ENCODE results near the gene ACKR1. TPM values are rescaled to one million over a fixed set of nuclear protein-coding genes. Genes with fewer than 3 reads are reported as not detected.

Gene ACKR1
- total and polyA plus RNA-seq, 2 of the 13 experiments (the other 11 are each of a cell fraction or from before 2014, with no cell fraction given): not detected

DNA sequence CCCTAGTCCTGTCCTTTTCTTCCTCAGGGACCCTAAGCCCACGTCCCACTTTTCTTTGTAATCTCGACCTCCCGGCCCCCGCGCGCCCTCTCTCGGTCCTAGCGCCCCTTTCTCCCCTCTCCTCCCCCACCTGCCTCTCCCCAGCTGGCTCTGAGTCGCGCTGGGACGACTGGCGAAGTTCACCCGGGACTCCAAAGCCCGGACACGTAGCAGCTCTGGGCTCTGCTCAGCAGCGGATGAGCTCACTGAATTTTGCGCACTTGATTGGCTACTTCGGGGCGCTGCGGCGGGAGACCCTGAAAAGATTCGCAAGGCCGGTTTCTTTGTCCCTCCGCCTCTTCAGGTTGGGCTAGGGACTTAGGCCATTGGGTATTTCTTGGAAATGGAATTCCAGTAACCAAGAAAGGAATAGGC, 16.3 kb upstream of the ACKR1 start:
- POLR2A ChIA-PET: no interaction called here
- in situ Hi-C loops (cut with HindIII; ENCODE audit: extremely low pct_ligation_motif_present, low pct_unique_long_range_greater_than_20kb): no loop called here

GRCh38 chr1:159190441-159190840, 14.2 kb upstream of the ACKR1 start:
- CTCF ChIA-PET (ENCODE audit: low intra/inter-chr PET ratio, low total read pairs): no interaction called here
- H3K27ac ChIP-seq (ENCODE audit: extremely low read length, insufficient read depth, low read length): no peak overlapping the region
- in situ Hi-C loops (cut with HindIII; ENCODE audit: extremely low pct_ligation_motif_present, low pct_unique_long_range_greater_than_20kb) (no loop called here), intact Hi-C loops (cut with micrococcal nuclease; ENCODE audit: unreplicated experiment) (no loop called here)
- TF ChIP-seq ZNF564 (CRISPR knock-in tag; IDR thresholded peaks at IDR 0.05) (no peak), ZKSCAN8 (CRISPR knock-in tag; IDR thresholded peaks at IDR 0.05; ENCODE audit: borderline replicate concordance) (no peak), NCOA5 (CRISPR knock-in tag; IDR thresholded peaks at IDR 0.05) (no peak), ZNF383 (CRISPR knock-in tag; IDR thresholded peaks at IDR 0.05; ENCODE audit: borderline replicate concordance) (no peak)
- BruUV-seq (replicated peaks): no TSS peak
- no peak for DNase-seq (ENCODE audit: low spot score)
- H3K9me3 ChIP-seq (ENCODE audit: low read length): no peaks in the 10 kb centered on the region
- H4K20me1 ChIP-seq (ENCODE audit: insufficient read depth, low read length): no peaks in the 10 kb centered on the region
- no peaks in the 10 kb centered on the region for H3K36me3 ChIP-seq (replicated peaks in 1 of 2; ENCODE audit: control insufficient read depth in 1 of 2, insufficient read depth in 2 of 2, low read length in 2 of 2)
- POLR2A ChIA-PET: no interaction called here
- no peak overlapping the region for H2AFZ ChIP-seq (ENCODE audit: low read length)
- no peak overlapping the region for H3K4me2 ChIP-seq (ENCODE audit: low read depth, low read length)
- ATAC-seq: no peak
- no peak for FAIRE-seq
- 0% methylated on average over 2 of the region's 2 CpGs for WGBS (ENCODE audit: low lambda C conversion rate)
- no peak overlapping the region for H3K4me3 ChIP-seq (replicated peaks in 1 of 3; ENCODE audit: insufficient read depth in 1 of 3, low read depth in 2 of 3, low read length in 3 of 3)
- H3K9ac ChIP-seq (ENCODE audit: insufficient read depth, low read depth, low read length): no peak overlapping the region
- H3K79me2 ChIP-seq (ENCODE audit: insufficient read depth, low read length): no peaks in the 10 kb centered on the region
- no peaks in the 10 kb centered on the region for H3K4me1 ChIP-seq (ENCODE audit: insufficient read depth, low read length)
- H3K27me3 ChIP-seq (ENCODE audit: control insufficient read depth in 1 of 2, insufficient read depth in 2 of 2, low read length in 2 of 2): peaks cover 0 to 4% of the 10 kb centered on the region in 2 experiments; a peak in 1 of 5 replicates

More for the DNA sequence above, 16.3 kb upstream of the ACKR1 start:
- no peak overlapping the region for H3K27ac ChIP-seq (ENCODE audit: extremely low read length, insufficient read depth, low read length)
- CTCF ChIA-PET (ENCODE audit: low intra/inter-chr PET ratio, low total read pairs): no interaction called here
- intact Hi-C loops (cut with micrococcal nuclease; ENCODE audit: unreplicated experiment): no loop called here
- no peaks in the 10 kb centered on the region for H4K20me1 ChIP-seq (ENCODE audit: insufficient read depth, low read length)
- peaks cover 0 to 4% of the 10 kb centered on the region in 2 experiments; a peak in 1 of 5 replicates for H3K27me3 ChIP-seq (ENCODE audit: control insufficient read depth in 1 of 2, insufficient read depth in 2 of 2, low read length in 2 of 2)
- H3K4me3 ChIP-seq (replicated peaks in 1 of 3; ENCODE audit: insufficient read depth in 1 of 3, low read depth in 2 of 3, low read length in 3 of 3): no peak overlapping the region
- ATAC-seq: peak; percentile 48; the same call in 2 of the 3 replicates
- no peak overlapping the region for H3K9ac ChIP-seq (ENCODE audit: insufficient read depth, low read depth, low read length)
- H2AFZ ChIP-seq (ENCODE audit: low read length): no peak overlapping the region
- 14% methylated on average over 24 of the region's 24 CpGs for WGBS (ENCODE audit: low lambda C conversion rate)
- H3K36me3 ChIP-seq (replicated peaks in 1 of 2; ENCODE audit: control insufficient read depth in 1 of 2, insufficient read depth in 2 of 2, low read length in 2 of 2): no peaks in the 10 kb centered on the region
- BruUV-seq (replicated peaks): no TSS peak
- no peak for FAIRE-seq
- no peaks in the 10 kb centered on the region for H3K9me3 ChIP-seq (ENCODE audit: low read length)
- TF ChIP-seq ZNF256 (CRISPR knock-in tag; conservative IDR thresholded peaks at IDR 0.05) (no peak), RFXANK (CRISPR knock-in tag; IDR thresholded peaks at IDR 0.05) (peak; percentile 89; the same call in 1 of the 2 replicates), RFX5 (IDR thresholded peaks at IDR 0.05; ENCODE audit: low read depth, low read length) (peak; percentile 97), PHB2 (IDR thresholded peaks at IDR 0.05; ENCODE audit: partially characterized antibody) (no peak)
- H3K79me2 ChIP-seq (ENCODE audit: insufficient read depth, low read length): no peaks in the 10 kb centered on the region
- H3K4me2 ChIP-seq (ENCODE audit: low read depth, low read length): no peak overlapping the region
- H3K4me1 ChIP-seq (ENCODE audit: insufficient read depth, low read length): no peaks in the 10 kb centered on the region
- no peak for DNase-seq (ENCODE audit: low spot score)

All from HepG2 (cell line).